Heart left ventricle (tissue), 13 donors: ENCODE results near the gene ZAP70.

Experiments used
- POLR2A ChIP-seq, 2 donors: fragments of 450-650 bp; IDR thresholded peaks; one replicate each; pipeline ENCODE4 v1.6.1; 2017; ENCODE audit warnings: antibody characterized with exemption in 2 of 2, mild to moderate bottlenecking in 2 of 2, moderate library complexity in 2 of 2
- TF ChIP-seq, protein P1 (sequence below), 12 donors: fragments of 200-600 bp; sonication (generic) in 4 of 12; IDR thresholded peaks; one replicate each; pipeline versions ENCODE4 v1.5.0 to v1.8.0; 2018 to 2022; ENCODE audit warnings: antibody characterized with exemption in 12 of 12, mild to moderate bottlenecking in 5 of 12
- donor health status: ischemic (EF 13 %, LVEDD 7.1; RV severe dilation, severe dysfunction).
- donor health status: DM: no; HTN: yes; CAD: no.
- donor health status: DM: no; HTN: no; CAD: no.
- donor health status: ischemic (EF 25% LVEDD 6.9; RV normal size, moderate dysfunction).
- donor health status: ischemic (EF 25% LVEDD 5.7; RV mildly dilated, moderate dysfunction).
- donor health status: ischemic (EF 35%, LVEDD 5.7; RV mildly dilated, moderate dysfunction).
- donor health status: nonischemic (EF 11% LVEDD 7.7; RV severe dilation, severe dysfunction).
- donor health status: DM: yes; HTN: yes; CAD: no.
- donor health status: PGD.
- donor health status: ischemic (EF 29% LVEDD 5.4; RV normal size, mild dysfunction).
- donor health status: nonischemic (EF 23%, LVEDD 6.1; RV moderate dilation, normal function).

DNA sequence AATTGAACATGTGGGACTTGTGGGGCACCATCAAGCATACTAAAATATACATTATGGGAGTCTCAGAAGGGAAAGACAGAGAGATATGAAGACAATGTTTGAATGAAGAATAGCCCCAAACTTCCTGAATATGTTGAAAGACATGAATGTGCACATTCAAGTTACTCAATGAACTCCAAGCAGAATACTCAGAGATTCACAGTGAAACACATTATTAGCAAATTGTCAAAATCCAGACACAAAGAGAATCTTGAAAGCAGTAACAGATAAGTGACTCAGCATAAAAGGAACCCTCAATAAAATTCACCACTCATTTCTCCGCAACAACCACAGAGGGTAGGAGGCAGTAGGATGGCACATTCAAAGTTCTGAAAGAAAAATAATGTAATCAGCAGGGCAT is 35.1 kb upstream of the ZAP70 start:
- TF ChIP-seq, protein P1, sequence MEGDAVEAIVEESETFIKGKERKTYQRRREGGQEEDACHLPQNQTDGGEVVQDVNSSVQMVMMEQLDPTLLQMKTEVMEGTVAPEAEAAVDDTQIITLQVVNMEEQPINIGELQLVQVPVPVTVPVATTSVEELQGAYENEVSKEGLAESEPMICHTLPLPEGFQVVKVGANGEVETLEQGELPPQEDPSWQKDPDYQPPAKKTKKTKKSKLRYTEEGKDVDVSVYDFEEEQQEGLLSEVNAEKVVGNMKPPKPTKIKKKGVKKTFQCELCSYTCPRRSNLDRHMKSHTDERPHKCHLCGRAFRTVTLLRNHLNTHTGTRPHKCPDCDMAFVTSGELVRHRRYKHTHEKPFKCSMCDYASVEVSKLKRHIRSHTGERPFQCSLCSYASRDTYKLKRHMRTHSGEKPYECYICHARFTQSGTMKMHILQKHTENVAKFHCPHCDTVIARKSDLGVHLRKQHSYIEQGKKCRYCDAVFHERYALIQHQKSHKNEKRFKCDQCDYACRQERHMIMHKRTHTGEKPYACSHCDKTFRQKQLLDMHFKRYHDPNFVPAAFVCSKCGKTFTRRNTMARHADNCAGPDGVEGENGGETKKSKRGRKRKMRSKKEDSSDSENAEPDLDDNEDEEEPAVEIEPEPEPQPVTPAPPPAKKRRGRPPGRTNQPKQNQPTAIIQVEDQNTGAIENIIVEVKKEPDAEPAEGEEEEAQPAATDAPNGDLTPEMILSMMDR (IDR thresholded peaks at IDR 0.05), result no peak
- TF ChIP-seq POLR2A (IDR thresholded peaks at IDR 0.05), result no peak
